ENCODE data around the gene GRAMD4. TPM values are rescaled to one million over a fixed set of nuclear protein-coding genes. Genes with fewer than 3 reads are reported as not detected.

The GRAMD4 gene
- total and polyA plus RNA-seq, 2 experiments from 2014 or later: 21.8 to 31.0 TPM

GRCh38 chr22:46657655-46657953 is 37.4 kb downstream of the GRAMD4 start:
- DNase-seq (ENCODE audit: low spot score): no peak
- H3K79me2 ChIP-seq: peaks cover 35% of the 10 kb centered on the region
- WGBS (ENCODE audit: low lambda C conversion rate, missing lambda C conversion rate): 97% methylated on average over 10 of the region's 10 CpGs

GRCh38 chr22:46657996-46658947 is 38.1 kb downstream of the GRAMD4 start:
- no peak overlapping the region for H3K27ac ChIP-seq
- peaks cover 16% of the 10 kb centered on the region for H3K4me1 ChIP-seq (ENCODE audit: insufficient read depth)
- H3K79me2 ChIP-seq: peaks cover 33% of the 10 kb centered on the region
- H3K4me3 ChIP-seq: no peak overlapping the region
- no peaks in the 10 kb centered on the region for H3K36me3 ChIP-seq (replicated peaks; ENCODE audit: insufficient read depth, low read depth)
- 95% methylated on average over 29 of the region's 37 CpGs for WGBS (ENCODE audit: low lambda C conversion rate, missing lambda C conversion rate)
- H3K9me2 ChIP-seq (replicated peaks; ENCODE audit: insufficient read depth): no peaks in the 10 kb centered on the region
- TF ChIP-seq EZH2phosphoT487 (IDR thresholded peaks at IDR 0.05; ENCODE audit: low read depth, severe bottlenecking, unreplicated experiment) (no peak), CTCF (IDR thresholded peaks at IDR 0.05; ENCODE audit: poor library complexity) (no peak), EZH2 (IDR thresholded peaks at IDR 0.05; ENCODE audit: borderline replicate concordance) (no peak)
- H2AFZ ChIP-seq: no peak overlapping the region
- no peak for DNase-seq (ENCODE audit: low spot score)
- H3K27me3 ChIP-seq: no peaks in the 10 kb centered on the region
- no peak overlapping the region for H3K4me2 ChIP-seq
- peaks cover 3% of the 10 kb centered on the region for H4K20me1 ChIP-seq (ENCODE audit: insufficient read depth, poor library complexity, severe bottlenecking)
- no peaks in the 10 kb centered on the region for H3K9me3 ChIP-seq (ENCODE audit: low read depth)

More at GRCh38 chr22:46657655-46657953, 37.4 kb downstream of the GRAMD4 start:
- TF ChIP-seq CTCF (IDR thresholded peaks at IDR 0.05; ENCODE audit: poor library complexity) (no peak), EZH2 (IDR thresholded peaks at IDR 0.05; ENCODE audit: borderline replicate concordance) (no peak), EZH2phosphoT487 (IDR thresholded peaks at IDR 0.05; ENCODE audit: low read depth, severe bottlenecking, unreplicated experiment) (no peak)
- Histone ChIP-seq H3K27me3 (no peaks in the 10 kb centered on the region), H4K20me1 (ENCODE audit: insufficient read depth, poor library complexity, severe bottlenecking) (peaks cover 3% of the 10 kb centered on the region), H3K9me3 (ENCODE audit: low read depth) (no peaks in the 10 kb centered on the region), H2AFZ (no peak overlapping the region), H3K4me2 (no peak overlapping the region), H3K36me3 (replicated peaks; ENCODE audit: insufficient read depth, low read depth) (no peaks in the 10 kb centered on the region), H3K9me2 (replicated peaks; ENCODE audit: insufficient read depth) (no peaks in the 10 kb centered on the region), H3K27ac (no peak overlapping the region), H3K4me3 (no peak overlapping the region), H3K4me1 (ENCODE audit: insufficient read depth) (peaks cover 22% of the 10 kb centered on the region)

- no peaks in the 10 kb centered on the region for H3K9me3 ChIP-seq (ENCODE audit: low read depth)
- H3K27ac ChIP-seq: no peak overlapping the region
- no peaks in the 10 kb centered on the region for H4K20me1 ChIP-seq (ENCODE audit: insufficient read depth, poor library complexity, severe bottlenecking)
- H3K9me2 ChIP-seq (replicated peaks; ENCODE audit: insufficient read depth): no peaks in the 10 kb centered on the region
- H3K4me3 ChIP-seq: no peak overlapping the region
- WGBS (ENCODE audit: low lambda C conversion rate, missing lambda C conversion rate): 97% methylated on average over 12 of the region's 14 CpGs
- H3K4me1 ChIP-seq (ENCODE audit: insufficient read depth): peaks cover 13% of the 10 kb centered on the region
- TF ChIP-seq EZH2phosphoT487 (IDR thresholded peaks at IDR 0.05; ENCODE audit: low read depth, severe bottlenecking, unreplicated experiment): no peak
- no peak for TF ChIP-seq CTCF (IDR thresholded peaks at IDR 0.05; ENCODE audit: poor library complexity)
- no peak overlapping the region for H3K4me2 ChIP-seq
- H3K79me2 ChIP-seq: peaks cover 24% of the 10 kb centered on the region
- no peaks in the 10 kb centered on the region for H3K36me3 ChIP-seq (replicated peaks; ENCODE audit: insufficient read depth, low read depth)
- DNase-seq (ENCODE audit: low spot score): no peak
- H2AFZ ChIP-seq: no peak overlapping the region
- no peaks in the 10 kb centered on the region for H3K27me3 ChIP-seq
Observed at GRCh38 chr22:46659059-46659790, 39.0 kb downstream of the GRAMD4 start.
